HG02623 (cell line): ENCODE data around the gene MPRIP.
"Not testable (repeated sequence)": the region's sequence is repeated elsewhere in the genome, so short reads cannot be mapped to it uniquely, and the experiment has no call there.

ENCODE experiments used
- ATAC-seq: cut with Tn5 transposase; IDR thresholded peaks from one replicate; pipeline ENCODE4 v1.9.1; 2021; ENCODE audit warnings: moderate library complexity; ENCODE audit not compliant: unreplicated experiment

MPRIP gene

GRCh38 chr17:17180741-17181525, 138.7 kb downstream of the MPRIP start:
- ATAC-seq = no peak

GRCh38 chr17:17181666-17182597, 139.7 kb downstream of the MPRIP start:
- ATAC-seq = no peak

- no peak for ATAC-seq
Measured at GRCh38 chr17:17182598-17183136, 140.4 kb downstream of the MPRIP start.

- no peak for ATAC-seq
Measured at GRCh38 chr17:17183744-17184143, 141.5 kb downstream of the MPRIP start.

GRCh38 chr17:17184985-17185757, 142.9 kb downstream of the MPRIP start:
- not testable (repeated sequence) for ATAC-seq

- no peak for ATAC-seq
Measured at GRCh38 chr17:17186051-17186450, 143.8 kb downstream of the MPRIP start.

- ATAC-seq = no peak
Measured at GRCh38 chr17:17186551-17187505, 144.6 kb downstream of the MPRIP start.

- ATAC-seq = no peak
Measured at GRCh38 chr17:17188586-17188985, 146.3 kb downstream of the MPRIP start.

- no peak for ATAC-seq
Measured at GRCh38 chr17:17189559-17189958, 147.3 kb downstream of the MPRIP start.

- no peak for ATAC-seq
Measured at GRCh38 chr17:17190188-17190587, 147.9 kb downstream of the MPRIP start.

GRCh38 chr17:17191346-17191792, 149.1 kb downstream of the MPRIP start:
- ATAC-seq = no peak

- no peak for ATAC-seq
Measured at GRCh38 chr17:17191961-17192381, 149.7 kb downstream of the MPRIP start.

GRCh38 chr17:17195466-17195865, 153.2 kb downstream of the MPRIP start:
- ATAC-seq = not testable (repeated sequence)

- no peak for ATAC-seq
Measured at GRCh38 chr17:17196776-17197175, 154.5 kb downstream of the MPRIP start.

- no peak for ATAC-seq
Measured at GRCh38 chr17:17198281-17198680, 156.0 kb downstream of the MPRIP start.

GRCh38 chr17:17200311-17200710, 158.1 kb downstream of the MPRIP start:
- no peak for ATAC-seq

GRCh38 chr17:17200831-17201230, 158.6 kb downstream of the MPRIP start:
- no peak for ATAC-seq

GRCh38 chr17:17201271-17201670, 159.0 kb downstream of the MPRIP start:
- ATAC-seq = no peak

- ATAC-seq = no peak
Measured at GRCh38 chr17:17201907-17202306, 159.7 kb downstream of the MPRIP start.
